GM12878 (cell line): ENCODE data around the gene VSIG10L. TPM values are rescaled to one million over a fixed set of nuclear protein-coding genes. Genes with fewer than 3 reads are reported as not detected.

Experiments used
- ATF2 ChIP-seq: IDR thresholded peaks from 2 replicates; pipeline ENCODE4 v1.6.1; 2012; ENCODE audit warnings: low read length, inconsistent platforms
- BCL3 ChIP-seq: IDR thresholded peaks from 2 replicates; pipeline ENCODE4 v1.6.1; 2011; ENCODE audit warnings: borderline replicate concordance, low read depth, mild to moderate bottlenecking, moderate library complexity, low read length; ENCODE audit not compliant: insufficient read depth, poor library complexity, severe bottlenecking
- BMI1 ChIP-seq: fragments of 450-650 bp; IDR thresholded peaks from 2 replicates; pipeline ENCODE4 v1.6.1; 2016; ENCODE audit warnings: mild to moderate bottlenecking, moderate library complexity, borderline replicate concordance
- ESRRA ChIP-seq: IDR thresholded peaks from 2 replicates; pipeline ENCODE4 v1.6.1; 2012; ENCODE audit warnings: mild to moderate bottlenecking, low read length, improper control_type of control experiment
- HSF1 ChIP-seq: fragments of 150-350 bp; IDR thresholded peaks from 2 replicates; pipeline ENCODE4 v1.6.1; 2014; ENCODE audit warnings: mild to moderate bottlenecking, low read depth, low read length
- IKZF1 ChIP-seq: fragments of 450-650 bp; conservative IDR thresholded peaks from 2 replicates; pipeline ENCODE4 v1.6.1; 2017; ENCODE audit warnings: antibody characterized with exemption, mild to moderate bottlenecking
- IRF3 ChIP-seq: fragments of 450-650 bp; IDR thresholded peaks from 2 replicates; pipeline ENCODE4 v1.6.1; 2014; ENCODE audit warnings: mild to moderate bottlenecking
- MLLT1 ChIP-seq: fragments of 450-650 bp; IDR thresholded peaks from 2 replicates; pipeline ENCODE4 v1.6.1; 2016; ENCODE audit warnings: mild to moderate bottlenecking
- MYB ChIP-seq: fragments of 150-350 bp; IDR thresholded peaks from 2 replicates; pipeline ENCODE4 v1.6.1; 2014; ENCODE audit warnings: mild to moderate bottlenecking, low read depth, low read length, borderline replicate concordance
- NFXL1 ChIP-seq: fragments of 450-650 bp; IDR thresholded peaks from 2 replicates; pipeline ENCODE4 v1.6.1; 2017; ENCODE audit warnings: antibody characterized with exemption, mild to moderate bottlenecking, borderline replicate concordance
- NR2F1 ChIP-seq: fragments of 450-650 bp; conservative IDR thresholded peaks from 2 replicates; pipeline ENCODE4 v1.6.1; 2017; ENCODE audit warnings: mild to moderate bottlenecking
- PAX8 ChIP-seq: fragments of 450-650 bp; IDR thresholded peaks from 2 replicates; pipeline ENCODE4 v1.6.1; 2017; ENCODE audit warnings: mild to moderate bottlenecking, moderate library complexity
- PKNOX1 ChIP-seq: fragments of 450-650 bp; IDR thresholded peaks from 2 replicates; pipeline ENCODE4 v1.6.1; 2016; ENCODE audit warnings: mild to moderate bottlenecking
- POLR2AphosphoS5 ChIP-seq: IDR thresholded peaks from 2 replicates; pipeline ENCODE4 v1.6.1; 2011; ENCODE audit warnings: mild to moderate bottlenecking, low read length, inconsistent platforms
- PRDM15 ChIP-seq: fragments of 450-650 bp; formaldehyde crosslinking; IDR thresholded peaks from 2 replicates; pipeline ENCODE4 v1.4.0; 2020; ENCODE audit warnings: mild to moderate bottlenecking, moderate library complexity
- SPI1 ChIP-seq: IDR thresholded peaks from 2 replicates; pipeline ENCODE4 v1.6.1; 2011; ENCODE audit warnings: low read depth, mild to moderate bottlenecking, low read length, moderate library complexity, borderline replicate concordance; ENCODE audit not compliant: insufficient read depth
- ZNF274 ChIP-seq: IDR thresholded peaks from one replicate; pipeline ENCODE4 v1.8.0; 2011; ENCODE audit not compliant: insufficient read length, insufficient read depth
- polyA plus RNA-seq, 11 experiments: library from polyadenylated mRNA; depleted of rRNA in 4 of 11; unstranded in 6 of 11; stranded (reverse) in 5 of 11; fragments of >200 nt; fragmentation: Nextera tagmentation in 4 of 11; fragmentation: Illumina TruSeq in 1 of 11; extraction: Ambion mirVana in 4 of 11; extraction: Trizol in 1 of 11; gene quantifications; 1 replicate in 1 of 11; 2 replicates in 10 of 11; pipeline versions ENCODE4 v1.2.1 to v1.2.3, GENCODE V29; 2011 to 2016; ENCODE audit warnings: inconsistent platforms in 2 of 11, missing spikeins in 2 of 11, low read depth in 1 of 11
- total RNA-seq, 4 experiments: library from RNA; depleted of rRNA in 3 of 4; stranded (reverse); fragments of >200 nt in 3 of 4; fragmentation: Illumina TruSeq in 1 of 4; extraction: Trizol in 1 of 4; gene quantifications; 2 replicates each; pipeline versions ENCODE4 v1.2.1 to v1.2.3, GENCODE V29; 2013 to 2021

The VSIG10L gene
- total and polyA plus RNA-seq, 10 of the 15 experiments (the other 5 are each of a cell fraction or from before 2014, with no cell fraction given) = 0.09 to 0.93 (median 0.49) TPM

GRCh38 chr19:51366389-51367254 lies 24.7 kb upstream of the VSIG10L start (continued):
- TF ChIP-seq PRDM15 (CRISPR knock-in tag) (no peak), HSF1 (no peak), MYB (no peak), BMI1 (no peak), ATF2 (no peak), POLR2AphosphoS5 (peak; percentile 91), NFXL1 (no peak), ZNF274 (no peak), MLLT1 (peak; percentile 82), BCL3 (no peak), SPI1 (peak; percentile 23; the same call in 1 of the 2 replicates), PAX8 (no peak), IKZF1 (peak; percentile 89), IRF3 (no peak), PKNOX1 (peak; percentile 63), ESRRA (no peak), NR2F1 (no peak)
